IPS-20b (cell line): ENCODE measurements around the gene KLHL7.
"Not testable (repeated sequence)": the region's sequence is repeated elsewhere in the genome, so short reads cannot be mapped to it uniquely, and the experiment has no call there.

Experiments used
- H3K27ac ChIP-seq: one replicate; pipeline ENCODE4 v1.5.1; 2013; ENCODE audit warnings: low read length
- H3K27me3 ChIP-seq: 2 replicates; pipeline ENCODE4 v1.6.1; 2013; ENCODE audit warnings: mild to moderate bottlenecking, low read length, inconsistent platforms; ENCODE audit not compliant: insufficient read depth
- H3K36me3 ChIP-seq: 2 replicates; pipeline ENCODE4 v1.6.1; 2013; ENCODE audit warnings: low read depth, mild to moderate bottlenecking, inconsistent platforms, low read length, moderate library complexity; ENCODE audit not compliant: insufficient read depth
- H3K4me1 ChIP-seq: 2 replicates; pipeline ENCODE4 v1.6.1; 2013; ENCODE audit warnings: mild to moderate bottlenecking, control low read depth, inconsistent platforms, low read length, moderate library complexity; ENCODE audit not compliant: insufficient read depth
- H3K4me3 ChIP-seq: 2 replicates; pipeline ENCODE4 v1.5.1; 2013; ENCODE audit warnings: mild to moderate bottlenecking, low read length, inconsistent platforms
- H3K9ac ChIP-seq: 2 replicates; pipeline ENCODE4 v1.6.1; 2013; ENCODE audit warnings: low read depth, mild to moderate bottlenecking, inconsistent platforms, low read length, moderate library complexity
- H3K9me3 ChIP-seq: 2 replicates; pipeline ENCODE4 v1.6.1; 2013; ENCODE audit warnings: mild to moderate bottlenecking, low read depth, low read length, inconsistent platforms; ENCODE audit not compliant: insufficient read depth

KLHL7 gene

GRCh38 chr7:23222439-23223030 is 117.0 kb downstream of the KLHL7 start:
- Histone ChIP-seq H3K36me3 (no peaks in the 10 kb centered on the region), H3K27me3 (no peaks in the 10 kb centered on the region), H3K27ac (no peak overlapping the region), H3K4me3 (no peak overlapping the region), H3K9me3 (no peaks in the 10 kb centered on the region), H3K9ac (no peak overlapping the region), H3K4me1 (no peaks in the 10 kb centered on the region)

GRCh38 chr7:23224364-23224763 is 118.8 kb downstream of the KLHL7 start:
- H3K9ac ChIP-seq, H3K4me3 ChIP-seq, H3K27ac ChIP-seq, H3K36me3 ChIP-seq, H3K4me1 ChIP-seq, H3K27me3 ChIP-seq, H3K9me3 ChIP-seq: not testable (repeated sequence)

- H3K4me1 ChIP-seq, result no peaks in the 10 kb centered on the region
- no peaks in the 10 kb centered on the region for H3K27me3 ChIP-seq
- H3K4me3 ChIP-seq, result no peak overlapping the region
- H3K9me3 ChIP-seq, result no peaks in the 10 kb centered on the region
- no peaks in the 10 kb centered on the region for H3K36me3 ChIP-seq
- H3K27ac ChIP-seq, result no peak overlapping the region
- H3K9ac ChIP-seq, result no peak overlapping the region
These were observed 121.4 kb downstream of the KLHL7 start for GRCh38 chr7:23226844-23227450.
